Sigmoid colon (tissue), 7 donors: ENCODE measurements around the gene SMAP2. TPM values are rescaled to one million over a fixed set of nuclear protein-coding genes. Genes with fewer than 3 reads are reported as not detected.

Experiments used
- DNase-seq: peaks from one replicate; pipeline ENCODE4 v3.0.0-alpha.2; 2019
- H3K27ac ChIP-seq, 4 donors: fragments of 200-600 bp; sonication (generic); one replicate each; pipeline ENCODE4 v1.5.1; 2016 to 2019; ENCODE audit warnings: mild to moderate bottlenecking in 1 of 4
- H3K27me3 ChIP-seq, 3 donors: fragments of 200-600 bp; sonication (generic); one replicate each; pipeline ENCODE4 v1.5.1; 2019; ENCODE audit warnings: mild to moderate bottlenecking in 1 of 3
- H3K36me3 ChIP-seq, 4 donors: fragments of 200-600 bp; sonication (generic); one replicate each; pipeline ENCODE4 v1.5.1; 2016 to 2019
- H3K4me1 ChIP-seq, 4 donors: fragments of 200-600 bp; sonication (generic); one replicate each; pipeline ENCODE4 v1.5.1; 2017 to 2019
- H3K4me3 ChIP-seq, 4 donors: fragments of 200-600 bp; sonication (generic); one replicate each; pipeline ENCODE4 v1.5.1; 2017 to 2019; ENCODE audit warnings: mild to moderate bottlenecking in 2 of 4, moderate library complexity in 1 of 4
- H3K9me3 ChIP-seq, 4 donors: fragments of 200-600 bp in 3 of 4; sonication (generic) in 3 of 4; one replicate each; pipeline versions ENCODE4 v1.5.1 to v1.6.1; 2013 to 2019
- CTCF ChIP-seq, 4 experiments: fragments of 450-650 bp in 3 of 4; fragments of 200-600 bp in 1 of 4; IDR thresholded peaks; one replicate each; pipeline ENCODE4 v1.5.1; 2016 to 2019; ENCODE audit warnings: antibody characterized with exemption in 4 of 4, mild to moderate bottlenecking in 3 of 4, moderate library complexity in 2 of 4
- EP300 ChIP-seq, 4 donors: sonication (generic); formaldehyde crosslinking; IDR thresholded peaks; one replicate each; pipeline ENCODE4 v1.6.1; 2017; ENCODE audit warnings: antibody characterized with exemption in 4 of 4
- POLR2A ChIP-seq, 2 donors: fragments of 450-650 bp; IDR thresholded peaks; one replicate each; pipeline ENCODE4 v1.6.1; 2016; ENCODE audit warnings: antibody characterized with exemption in 2 of 2, mild to moderate bottlenecking in 2 of 2, moderate library complexity in 2 of 2
- POLR2AphosphoS5 ChIP-seq, 4 donors: sonication (generic); formaldehyde crosslinking; IDR thresholded peaks; one replicate each; pipeline ENCODE4 v1.6.1; 2017; ENCODE audit warnings: antibody characterized with exemption in 4 of 4
- WGBS, 2 donors: extraction: QIAGEN DNeasy Blood & Tissue Kit; methylation state at CpG; one replicate each; pipeline ENCODE4 v1.1.7; 2013; 5-methylcytosine and 5-hydroxymethylcytosine counted together
- intact Hi-C: fragments of 100-400 bp; cut with DNase I; formaldehyde crosslinking; loops from one replicate; pipeline ENCODE4 v1.15.1; 2023
- polyA plus RNA-seq, 3 donors: library from polyadenylated mRNA; stranded (reverse); fragments of 200-250 nt; gene quantifications; one replicate each; pipeline ENCODE4 v1.2.3, GENCODE V29; 2013
- total RNA-seq, 4 donors: library from RNA; depleted of rRNA; stranded (reverse); fragments of >200 nt; gene quantifications; one replicate each; pipeline ENCODE4 v1.1.0, GENCODE V29; 2016
- donor health status: healthy with polysubstance abuse.
- donor health status: Bipolar disorder and iron deficiency.
- donor health status: healthy.

Gene SMAP2
- total and polyA plus RNA-seq, 7 donors = 20.5 to 113 (median 24.3) TPM

- Histone ChIP-seq H3K4me3 (no peak overlapping the region), H3K9me3 (no peaks in the 10 kb centered on the region), H3K4me1 (no peaks in the 10 kb centered on the region), H3K36me3 (peaks cover 0 to 14% (median 0%) of the 10 kb centered on the region in 4 donors), H3K27ac (no peak overlapping the region), H3K27me3 (no peaks in the 10 kb centered on the region)
- TF ChIP-seq CTCF (IDR thresholded peaks at IDR 0.05) (no peak), EP300 (IDR thresholded peaks at IDR 0.05) (no peak), POLR2AphosphoS5 (IDR thresholded peaks at IDR 0.05) (no peak), POLR2A (IDR thresholded peaks at IDR 0.05) (no peak)
- WGBS, 2 donors = 86 to 90% methylated on average over 4 of the region's 4 CpGs
- DNase-seq = no peak
- intact Hi-C loops = no loop called here
Measured at GRCh38 chr1:40423264-40423642, 49.7 kb downstream of the SMAP2 start.

- no peaks in the 10 kb centered on the region for H3K27me3 ChIP-seq
- WGBS, 2 donors = 95 to 97% methylated on average over 6 of the region's 6 CpGs
Measured at GRCh38 chr1:40423951-40424618, 50.6 kb downstream of the SMAP2 start.

GRCh38 chr1:40425198-40425597 lies 51.7 kb downstream of the SMAP2 start:
- Histone ChIP-seq H3K4me1 (no peaks in the 10 kb centered on the region), H3K9me3 (no peaks in the 10 kb centered on the region), H3K27ac (no peak overlapping the region), H3K27me3 (no peaks in the 10 kb centered on the region), H3K4me3 (no peak overlapping the region), H3K36me3 (peaks cover 0 to 9% (median 0%) of the 10 kb centered on the region in 4 donors)
- 89 to 95% methylated on average over 4 of the region's 4 CpGs for WGBS, 2 donors
- intact Hi-C loops = no loop called here
- DNase-seq = no peak
- TF ChIP-seq EP300 (IDR thresholded peaks at IDR 0.05) (no peak), CTCF (IDR thresholded peaks at IDR 0.05) (no peak), POLR2AphosphoS5 (IDR thresholded peaks at IDR 0.05) (no peak), POLR2A (IDR thresholded peaks at IDR 0.05) (no peak)

More at GRCh38 chr1:40423951-40424618, 50.6 kb downstream of the SMAP2 start:
- H3K36me3 ChIP-seq = peaks cover 0 to 9% (median 0%) of the 10 kb centered on the region in 4 donors
- H3K4me3 ChIP-seq = no peak overlapping the region
- no peak for TF ChIP-seq CTCF (IDR thresholded peaks at IDR 0.05)
- H3K9me3 ChIP-seq = no peaks in the 10 kb centered on the region
- no peak overlapping the region for H3K27ac ChIP-seq
- intact Hi-C loops = no loop called here
- no peak for DNase-seq
- no peaks in the 10 kb centered on the region for H3K4me1 ChIP-seq

- no peak for DNase-seq
- no peaks in the 10 kb centered on the region for H3K36me3 ChIP-seq
- H3K27me3 ChIP-seq = no peaks in the 10 kb centered on the region
- no peaks in the 10 kb centered on the region for H3K9me3 ChIP-seq
- TF ChIP-seq CTCF (IDR thresholded peaks at IDR 0.05) = no peak
- no peak for TF ChIP-seq POLR2AphosphoS5 (IDR thresholded peaks at IDR 0.05)
- no peak for TF ChIP-seq POLR2A (IDR thresholded peaks at IDR 0.05)
- no peak overlapping the region for H3K4me3 ChIP-seq
- intact Hi-C loops = no loop called here
- no peaks in the 10 kb centered on the region for H3K4me1 ChIP-seq
- no peak overlapping the region for H3K27ac ChIP-seq
Measured at GRCh38 chr1:40431385-40431784, 57.9 kb downstream of the SMAP2 start.
